Ectodermal cell (in vitro differentiated cells): ENCODE results near the gene KNCN.

Source experiments
- H3K27ac ChIP-seq: 2 replicates; pipeline ENCODE4 v1.7.0; 2013; ENCODE audit warnings: mild to moderate bottlenecking, low read depth, low read length; ENCODE audit not compliant: insufficient read depth, poor library complexity, severe bottlenecking
- H3K27me3 ChIP-seq: 2 replicates; pipeline ENCODE4 v1.7.0; 2013; ENCODE audit warnings: mild to moderate bottlenecking, low read length; ENCODE audit not compliant: insufficient read depth, control insufficient read depth, poor library complexity, severe bottlenecking
- H3K36me3 ChIP-seq: one replicate; pipeline ENCODE4 v1.7.0; 2013; ENCODE audit warnings: low read length; ENCODE audit not compliant: control insufficient read depth, insufficient read depth
- H3K4me1 ChIP-seq: one replicate; pipeline ENCODE4 v1.7.0; 2013; ENCODE audit warnings: low read length; ENCODE audit not compliant: control insufficient read depth, insufficient read depth
- H3K4me3 ChIP-seq: 2 replicates; pipeline ENCODE4 v1.7.0; 2013; ENCODE audit warnings: low read depth, low read length, control low read depth; ENCODE audit not compliant: insufficient read depth
- H3K9me3 ChIP-seq: 2 replicates; pipeline ENCODE4 v1.7.0; 2013; ENCODE audit warnings: mild to moderate bottlenecking, low read length, moderate library complexity; ENCODE audit not compliant: control insufficient read depth
- WGBS, 2 experiments: methylation state at CpG; one replicate each; pipeline ENCODE4 v1.1.7; 2013; ENCODE audit warnings: missing lambda C conversion rate in 2 of 2; 5-methylcytosine and 5-hydroxymethylcytosine counted together

Gene KNCN

DNA sequence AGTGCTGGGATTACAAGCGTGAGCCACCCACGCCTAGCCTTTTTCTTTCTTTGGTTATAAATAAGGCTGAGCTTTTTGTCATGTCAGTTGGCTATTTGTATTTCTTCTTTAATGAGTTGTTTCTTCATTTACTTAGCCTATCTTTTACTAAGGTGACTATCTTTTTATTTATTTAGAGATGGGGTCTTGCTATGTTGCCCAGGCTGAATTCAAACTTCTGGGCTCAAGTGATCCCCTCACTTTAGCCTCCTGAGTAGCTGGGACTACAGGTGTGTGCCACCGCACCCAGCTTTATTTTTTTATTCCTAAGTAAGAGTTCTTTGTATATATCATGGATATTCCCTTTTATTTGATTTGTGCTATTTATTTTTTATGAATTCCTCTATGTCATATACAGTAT is 49.9 kb downstream of the KNCN start:
- Histone ChIP-seq H3K4me1 (peaks cover 3% of the 10 kb centered on the region), H3K27ac (no peak overlapping the region), H3K9me3 (no peaks in the 10 kb centered on the region), H3K4me3 (no peak overlapping the region), H3K36me3 (no peaks in the 10 kb centered on the region), H3K27me3 (peaks cover 4% of the 10 kb centered on the region)
- 89 to 96% methylated on average over 2 to 3 of the region's 3 CpGs for WGBS, 2 experiments

DNA sequence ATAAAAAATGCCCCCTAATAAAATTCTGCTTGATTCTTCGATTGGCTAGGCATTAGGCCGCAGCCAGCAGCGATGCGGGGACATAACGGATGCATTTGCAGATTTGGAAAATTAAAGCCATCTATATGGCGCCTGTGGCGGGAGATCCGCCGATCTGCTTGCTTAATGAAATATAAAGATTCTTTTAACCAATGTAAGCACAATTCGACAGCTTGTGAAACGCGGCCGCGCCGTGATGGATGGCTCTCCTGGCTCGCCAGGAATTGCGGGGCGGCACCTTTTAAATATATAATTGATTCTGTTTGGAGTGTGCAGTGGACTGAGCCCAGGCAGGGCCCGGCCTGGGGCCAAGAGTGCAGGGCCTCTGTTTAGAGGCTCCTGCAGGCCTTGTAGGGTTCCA is 53.8 kb downstream of the KNCN start:
- Histone ChIP-seq H3K9me3 (no peaks in the 10 kb centered on the region), H3K36me3 (no peaks in the 10 kb centered on the region), H3K27ac (no peak overlapping the region), H3K27me3 (peaks cover 42% of the 10 kb centered on the region), H3K4me1 (peaks cover 12% of the 10 kb centered on the region), H3K4me3 (no peak overlapping the region)
- WGBS, 2 experiments: 96% methylated on average over 19 of the region's 19 CpGs

DNA sequence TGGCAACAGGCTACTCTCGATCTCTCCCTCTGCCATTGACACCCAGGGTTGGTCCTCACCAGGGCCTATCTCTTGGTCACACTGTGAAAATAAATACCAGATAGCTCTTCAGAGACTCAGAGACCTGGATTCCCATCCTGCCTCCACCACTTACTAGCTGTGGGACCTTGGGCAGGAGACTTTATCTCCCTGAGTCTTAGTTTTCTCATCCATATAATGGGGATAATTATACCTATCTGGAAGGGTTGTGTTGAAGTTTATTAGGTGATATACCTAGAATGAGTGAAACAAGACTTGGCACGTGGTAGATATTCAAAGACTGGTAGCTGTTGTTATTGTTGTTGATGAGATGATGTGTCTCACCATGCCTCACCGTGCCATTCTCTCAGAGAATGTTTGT is 54.4 kb downstream of the KNCN start:
- 76 to 95% methylated on average over 2 to 3 of the region's 3 CpGs for WGBS, 2 experiments
- Histone ChIP-seq H3K27me3 (peaks cover 48% of the 10 kb centered on the region), H3K9me3 (no peaks in the 10 kb centered on the region), H3K4me1 (peaks cover 18% of the 10 kb centered on the region), H3K4me3 (no peak overlapping the region), H3K36me3 (no peaks in the 10 kb centered on the region), H3K27ac (no peak overlapping the region)

GRCh38 chr1:46496505-46496904 is 54.9 kb downstream of the KNCN start:
- H3K27ac ChIP-seq: no peak overlapping the region
- no peak overlapping the region for H3K4me3 ChIP-seq
- WGBS, 2 experiments: 86 to 88% methylated on average over 6 of the region's 6 CpGs
- no peaks in the 10 kb centered on the region for H3K36me3 ChIP-seq
- peaks cover 23% of the 10 kb centered on the region for H3K4me1 ChIP-seq
- H3K9me3 ChIP-seq: no peaks in the 10 kb centered on the region
- H3K27me3 ChIP-seq: peaks cover 53% of the 10 kb centered on the region

GRCh38 chr1:46495778-46496177 is 55.7 kb downstream of the KNCN start:
- WGBS, 2 experiments: 94 to 96% methylated on average over 2 of the region's 2 CpGs
- no peak overlapping the region for H3K4me3 ChIP-seq
- H3K4me1 ChIP-seq: peaks cover 24% of the 10 kb centered on the region
- H3K36me3 ChIP-seq: no peaks in the 10 kb centered on the region
- no peaks in the 10 kb centered on the region for H3K9me3 ChIP-seq
- peaks cover 60% of the 10 kb centered on the region for H3K27me3 ChIP-seq
- H3K27ac ChIP-seq: no peak overlapping the region
